NT2/D1 (cell line): ENCODE data around the gene CXCR5.

Experiments used
- DNase-seq: peaks from one replicate; pipeline ENCODE4 v3.0.0-alpha.2; 2011; ENCODE audit warnings: low read depth, low spot score
- H3K27me3 ChIP-seq: 2 replicates; pipeline ENCODE4 v1.6.0; 2011; ENCODE audit warnings: mild to moderate bottlenecking; ENCODE audit not compliant: insufficient read length, insufficient read depth
- H3K36me3 ChIP-seq: 2 replicates; pipeline ENCODE4 v1.6.1; 2011; ENCODE audit warnings: mild to moderate bottlenecking, low read length, mixed read lengths; ENCODE audit not compliant: insufficient read depth, insufficient read length
- H3K4me1 ChIP-seq: 2 replicates; pipeline ENCODE4 v1.5.1; 2011; ENCODE audit not compliant: insufficient read depth, insufficient read length
- H3K4me3 ChIP-seq: 2 replicates; pipeline ENCODE4 v1.5.1; 2011; ENCODE audit warnings: low read depth; ENCODE audit not compliant: insufficient read length
- H3K9ac ChIP-seq: 2 replicates; pipeline ENCODE4 v1.6.0; 2011; ENCODE audit warnings: low read depth; ENCODE audit not compliant: insufficient read length
- H3K9me3 ChIP-seq: 2 replicates; pipeline ENCODE4 v1.5.1; 2011; ENCODE audit warnings: mild to moderate bottlenecking, low read length; ENCODE audit not compliant: insufficient read depth
- SUZ12 ChIP-seq: IDR thresholded peaks from 2 replicates; pipeline ENCODE4 v1.6.1; 2011; ENCODE audit not compliant: insufficient read length, insufficient read depth; ENCODE audit errors: extremely low read depth
- YY1 ChIP-seq: IDR thresholded peaks from 2 replicates; pipeline ENCODE4 v1.6.1; 2011; ENCODE audit not compliant: insufficient read length, insufficient read depth
- ZNF274 ChIP-seq: IDR thresholded peaks from 2 replicates; pipeline ENCODE4 v1.6.1; 2011; ENCODE audit warnings: mild to moderate bottlenecking, low read depth, low read length

Gene CXCR5

DNA sequence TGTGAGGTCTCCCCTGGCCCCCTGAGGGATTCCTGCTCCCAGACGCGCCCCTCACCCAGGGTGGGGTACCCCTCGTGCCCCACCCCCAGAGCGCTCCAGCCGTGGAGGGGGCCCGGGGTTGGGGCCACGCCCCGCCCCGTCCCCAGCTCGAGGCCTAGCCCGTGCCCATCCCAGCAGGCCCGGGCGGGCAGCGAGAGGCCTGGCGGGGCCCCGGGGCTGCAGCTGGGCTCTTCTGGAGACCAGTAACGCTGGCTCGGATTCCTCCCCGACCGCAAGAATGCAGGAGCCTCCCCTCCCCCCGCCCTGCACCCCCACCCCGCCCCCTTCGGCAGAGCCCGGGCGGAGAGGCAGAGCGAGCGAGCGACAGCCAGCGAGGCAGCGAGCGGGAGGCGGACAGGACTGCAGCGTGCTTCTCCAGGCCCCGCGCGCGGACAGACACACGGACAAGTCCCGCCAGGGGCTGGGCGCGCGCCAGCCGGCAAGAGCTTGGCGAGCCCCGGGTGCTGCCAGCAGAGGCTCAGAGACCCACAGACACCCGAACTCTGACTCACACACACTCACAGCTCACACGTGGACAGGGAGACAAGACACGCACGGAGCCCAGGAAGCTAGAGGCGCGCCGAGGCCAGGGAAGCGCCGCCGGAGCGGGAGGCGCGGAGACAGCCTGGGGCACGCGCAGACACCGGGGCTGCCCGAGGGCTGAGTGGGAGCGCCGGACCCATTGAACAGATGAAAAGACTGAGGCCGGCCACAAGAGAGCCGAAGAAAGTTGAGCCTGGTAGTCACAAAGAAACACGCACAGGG lies 26.8 kb downstream of the CXCR5 start:
- Histone ChIP-seq H3K4me3 (peak overlapping the region; percentile 77), H3K9ac (peak overlapping the region; percentile 90), H3K9me3 (no peaks in the 10 kb centered on the region)

DNA sequence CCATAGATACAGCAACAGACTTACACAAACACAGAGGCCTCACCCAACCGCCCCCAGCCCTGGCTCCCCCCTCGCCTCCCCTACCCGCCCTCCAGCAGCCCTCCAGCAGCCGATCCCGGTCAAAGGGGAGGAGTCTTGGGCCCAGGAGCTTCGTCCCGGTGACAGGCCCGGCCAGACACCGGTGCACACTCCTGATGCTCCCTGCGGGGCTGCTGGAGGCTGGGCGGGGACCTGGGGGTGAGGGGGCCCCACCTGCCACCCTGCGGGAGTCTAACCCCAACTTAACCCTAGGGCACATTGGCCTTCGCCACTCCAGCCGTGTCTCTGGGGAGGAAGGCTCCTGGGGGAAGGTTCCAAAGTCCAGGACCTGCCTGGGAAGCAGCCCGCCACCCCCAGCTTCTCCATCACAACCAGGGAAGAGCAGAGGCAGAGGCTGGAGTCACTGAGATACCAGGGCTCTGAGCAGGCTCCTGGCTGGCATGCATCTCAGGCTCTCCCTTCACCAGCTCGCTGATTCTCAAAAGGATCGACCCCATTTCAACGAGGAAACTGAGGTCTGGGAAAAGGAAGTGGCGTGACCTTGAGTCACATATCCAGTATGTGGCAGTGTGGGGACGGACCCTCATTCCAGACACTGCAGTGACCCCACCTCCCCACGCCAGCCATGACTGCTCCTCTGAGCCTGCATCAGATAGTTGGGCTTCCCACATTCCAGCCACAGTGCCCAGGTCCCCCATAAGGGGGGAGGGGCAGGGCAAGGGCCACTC lies 27.6 kb downstream of the CXCR5 start:
- Histone ChIP-seq H3K9me3 (no peaks in the 10 kb centered on the region), H3K36me3 (peaks cover 33% of the 10 kb centered on the region), H3K4me1 (peaks cover 31% of the 10 kb centered on the region), H3K4me3 (peak overlapping the region; percentile 58), H3K9ac (peak overlapping the region; percentile 90), H3K27me3 (no peaks in the 10 kb centered on the region)
- TF ChIP-seq SUZ12: no peak
- TF ChIP-seq YY1: no peak
- no peak for TF ChIP-seq ZNF274
- DNase-seq: no peak

More for the DNA sequence above, 26.8 kb downstream of the CXCR5 start:
- DNase-seq: no peak
- no peaks in the 10 kb centered on the region for H3K27me3 ChIP-seq
- H3K4me1 ChIP-seq: peaks cover 26% of the 10 kb centered on the region
- H3K36me3 ChIP-seq: peaks cover 34% of the 10 kb centered on the region
- TF ChIP-seq YY1: no peak
- no peak for TF ChIP-seq SUZ12
- TF ChIP-seq ZNF274: no peak

DNA sequence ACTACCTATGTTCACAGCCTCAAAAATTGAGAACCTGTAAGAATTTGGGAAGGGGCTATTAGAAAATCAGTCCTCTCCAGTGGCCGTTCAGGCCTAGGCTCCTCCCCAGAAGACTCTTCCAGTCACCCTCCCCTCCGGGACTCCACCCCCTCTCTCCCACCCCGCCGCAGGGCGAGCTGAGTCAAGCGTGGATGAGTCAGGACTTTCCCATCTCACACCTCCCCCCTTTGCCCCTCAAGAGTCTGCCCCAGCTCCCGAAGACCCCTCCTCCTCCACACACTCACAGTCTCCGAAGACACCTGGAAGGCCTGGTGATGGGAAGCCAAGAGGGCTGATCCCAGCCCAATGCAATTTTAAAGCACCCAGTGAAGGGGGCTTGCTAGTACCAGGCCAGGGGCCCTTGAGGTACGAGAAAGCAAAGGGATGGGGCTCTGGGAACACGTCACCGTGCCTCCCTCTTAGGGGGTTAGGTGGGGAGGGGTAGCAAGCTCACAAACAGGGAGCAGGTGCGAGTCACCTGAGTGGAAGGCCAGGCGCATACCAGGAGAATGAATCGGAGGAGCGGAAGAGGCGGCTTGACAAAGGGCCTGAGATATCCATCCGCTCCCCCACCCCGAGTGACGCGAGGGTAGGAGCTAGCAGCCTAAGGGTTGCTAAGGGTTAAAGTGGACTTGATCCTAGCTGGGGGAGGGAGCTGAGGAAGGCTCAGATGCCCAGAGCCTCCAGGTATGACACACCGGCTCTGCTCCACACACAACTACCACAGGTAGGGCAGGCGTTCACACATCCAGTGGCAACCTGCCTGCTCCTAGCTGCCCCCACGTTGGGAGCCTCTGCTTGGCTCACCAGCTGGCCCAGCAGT lies 28.4 kb downstream of the CXCR5 start:
- Histone ChIP-seq H3K9ac (peak overlapping the region; percentile 90), H3K36me3 (peaks cover 25% of the 10 kb centered on the region), H3K4me3 (peak overlapping the region; percentile 58), H3K4me1 (peaks cover 35% of the 10 kb centered on the region), H3K27me3 (no peaks in the 10 kb centered on the region), H3K9me3 (no peaks in the 10 kb centered on the region)
- TF ChIP-seq SUZ12 (no peak), ZNF274 (no peak)
- no peak for DNase-seq

DNA sequence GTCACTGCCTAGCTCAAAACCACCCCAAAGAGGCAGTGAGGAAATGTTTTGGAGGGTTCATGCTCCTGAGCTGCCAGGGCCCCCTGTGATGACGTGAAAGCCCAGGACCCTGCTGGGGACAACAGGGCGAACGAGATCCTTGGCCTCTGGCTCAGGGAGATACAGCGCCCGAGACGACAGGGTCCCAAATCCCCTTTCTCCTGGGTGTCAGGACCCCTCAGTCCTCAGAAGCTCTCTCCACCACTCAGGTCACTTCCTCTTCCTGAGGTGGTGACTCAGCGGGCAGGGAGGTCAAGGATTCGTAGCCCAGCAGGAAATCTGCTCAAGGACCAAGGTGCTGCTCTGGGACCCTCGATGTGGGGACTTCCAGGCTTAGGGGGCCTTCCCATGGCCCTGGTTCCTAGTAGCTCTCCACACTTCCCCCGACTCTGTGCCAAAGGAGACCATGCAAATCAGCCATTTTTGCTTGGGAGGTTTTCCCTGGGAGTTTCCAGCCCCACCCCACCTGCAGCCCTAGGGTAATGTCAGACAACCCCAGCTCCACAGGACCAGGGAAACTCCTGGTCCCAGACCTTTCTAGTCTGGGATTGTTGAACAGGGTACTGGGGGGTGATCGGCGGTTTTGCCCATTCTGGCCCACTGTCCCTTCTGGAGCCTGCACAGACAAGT lies 29.2 kb downstream of the CXCR5 start:
- Histone ChIP-seq H3K4me3 (peak overlapping the region; percentile 25), H3K9ac (peak overlapping the region; percentile 79), H3K9me3 (no peaks in the 10 kb centered on the region), H3K27me3 (no peaks in the 10 kb centered on the region), H3K4me1 (peaks cover 31% of the 10 kb centered on the region), H3K36me3 (peaks cover 17% of the 10 kb centered on the region)
- no peak for TF ChIP-seq SUZ12
- no peak for TF ChIP-seq ZNF274
- no peak for TF ChIP-seq YY1
- no peak for DNase-seq

DNA sequence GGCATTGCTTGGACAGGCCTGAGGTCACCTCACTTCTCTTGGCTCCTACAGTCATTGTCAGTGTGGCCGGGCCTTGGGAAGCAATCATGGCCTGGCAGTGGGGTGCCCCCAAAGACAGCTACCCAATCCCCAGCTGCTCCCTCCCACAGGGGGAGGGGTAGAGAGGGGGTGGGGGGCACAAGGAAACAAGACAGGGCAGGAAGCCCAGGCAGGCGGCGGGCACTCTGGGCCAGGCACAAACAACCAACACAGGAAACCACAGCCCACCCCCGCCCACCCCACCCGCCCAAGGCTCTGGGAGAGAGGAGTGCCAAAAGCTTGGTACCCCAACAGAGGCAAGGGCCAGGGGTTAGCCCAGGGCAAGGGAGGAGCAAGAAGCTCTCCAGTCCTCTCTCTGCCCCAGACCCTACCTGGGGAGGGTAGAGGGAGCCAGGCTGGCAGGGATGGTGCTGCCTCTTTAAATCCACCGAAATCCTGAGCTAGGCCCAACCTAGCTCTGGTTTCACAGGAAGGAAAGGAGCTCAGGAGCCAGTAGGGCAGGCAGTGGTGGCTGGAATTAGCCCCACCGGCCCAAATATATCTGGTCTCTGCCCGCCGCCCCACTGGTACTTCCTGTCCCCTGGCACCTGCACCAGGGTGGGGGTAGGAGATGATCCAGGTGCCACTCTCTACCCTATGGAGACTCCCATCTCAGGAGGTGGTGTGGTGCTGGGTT lies 29.9 kb downstream of the CXCR5 start:
- Histone ChIP-seq H3K27me3 (no peaks in the 10 kb centered on the region), H3K9ac (peak overlapping the region; percentile 79)
- DNase-seq: no peak

DNA sequence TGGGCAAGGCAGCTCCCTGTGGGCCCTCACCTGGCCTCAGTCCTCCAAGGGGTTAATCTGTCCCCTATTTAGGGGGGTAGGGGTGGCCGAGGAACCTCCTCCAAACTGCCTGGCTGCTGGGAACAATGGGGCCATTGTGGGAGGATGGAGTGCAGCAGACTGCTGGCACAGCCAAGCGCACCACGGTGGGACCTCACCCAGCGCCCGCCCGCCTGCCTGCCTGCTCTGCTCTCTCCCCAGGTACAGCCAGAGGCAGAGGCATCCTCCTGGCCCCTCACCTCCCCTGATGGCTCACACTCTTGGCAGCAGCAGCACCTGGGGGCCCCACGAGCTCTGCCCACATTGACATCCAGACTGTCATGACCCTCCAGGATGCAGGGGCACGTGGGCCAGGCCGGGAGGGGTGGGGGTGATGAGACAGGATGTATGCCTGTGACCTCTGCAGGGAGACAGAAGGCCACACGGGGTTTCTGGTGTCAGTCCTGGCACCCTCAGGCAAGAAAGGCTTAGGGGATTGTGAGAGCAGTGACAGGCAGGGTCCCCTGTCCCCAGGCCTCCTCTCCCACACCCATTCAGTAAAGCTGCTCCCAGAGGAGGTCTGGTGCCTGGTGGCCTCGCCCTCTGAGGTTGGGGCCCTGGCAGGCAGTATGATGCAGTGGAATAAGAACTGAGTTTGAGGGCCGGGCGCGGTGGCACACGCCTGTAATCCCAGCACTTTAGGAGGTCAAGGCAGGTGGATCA lies 30.7 kb downstream of the CXCR5 start:
- Histone ChIP-seq H3K4me1 (peaks cover 30% of the 10 kb centered on the region), H3K27me3 (no peaks in the 10 kb centered on the region), H3K36me3 (peaks cover 12% of the 10 kb centered on the region), H3K9me3 (no peaks in the 10 kb centered on the region), H3K9ac (peak overlapping the region; percentile 61), H3K4me3 (no peak overlapping the region)
- no peak for DNase-seq
- TF ChIP-seq SUZ12: no peak
- TF ChIP-seq YY1: no peak
- no peak for TF ChIP-seq ZNF274

More for the DNA sequence above, 29.9 kb downstream of the CXCR5 start:
- Histone ChIP-seq H3K9me3 (no peaks in the 10 kb centered on the region), H3K4me3 (no peak overlapping the region), H3K36me3 (peaks cover 12% of the 10 kb centered on the region), H3K4me1 (peaks cover 28% of the 10 kb centered on the region)
- TF ChIP-seq YY1 (no peak), ZNF274 (no peak), SUZ12 (no peak)
